SJCRH30 (cell line): ENCODE results near the gene OR10C1. TPM values are rescaled to one million over a fixed set of nuclear protein-coding genes. Genes with fewer than 3 reads are reported as not detected.

ENCODE experiments used
- DNase-seq, 2 experiments: peaks; one replicate each; pipeline ENCODE4 v3.0.0-alpha.2; 2015 to 2020
- H3K27ac ChIP-seq: fragments of 250-450 bp; sonication (Bioruptor Pico); 2 replicates; pipeline ENCODE4 v1.5.1; 2020; ENCODE audit warnings: mild to moderate bottlenecking, moderate library complexity
- H3K27me3 ChIP-seq: fragments of 250-450 bp; sonication (Bioruptor Pico); 2 replicates; pipeline ENCODE4 v1.5.1; 2020; ENCODE audit warnings: mild to moderate bottlenecking, moderate library complexity
- H3K36me3 ChIP-seq: fragments of 250-450 bp; sonication (Bioruptor Pico); 2 replicates; pipeline ENCODE4 v1.5.1; 2020; ENCODE audit warnings: mild to moderate bottlenecking, moderate library complexity
- H3K4me1 ChIP-seq: fragments of 250-450 bp; sonication (Bioruptor Pico); 2 replicates; pipeline ENCODE4 v1.5.1; 2020; ENCODE audit warnings: mild to moderate bottlenecking, moderate library complexity
- H3K4me3 ChIP-seq: fragments of 250-450 bp; sonication (Bioruptor Pico); 2 replicates; pipeline ENCODE4 v1.5.1; 2020; ENCODE audit warnings: mild to moderate bottlenecking, moderate library complexity
- H3K9me3 ChIP-seq: fragments of 250-450 bp; sonication (Bioruptor Pico); replicated peaks from 2 replicates; pipeline ENCODE4 v1.5.1; 2020; ENCODE audit warnings: mild to moderate bottlenecking, moderate library complexity
- total RNA-seq: library from RNA; depleted of rRNA; stranded (reverse); fragments of >200 nt; shearing (Covaris generic); gene quantifications from 2 replicates; pipeline ENCODE4 v1.2.3, GENCODE V29; 2014; rRNA removed

The OR10C1 gene
- total RNA-seq, 1 experiment from 2014 or later: not detected

- no peaks in the 10 kb centered on the region for H3K36me3 ChIP-seq
- no peak for DNase-seq
- no peak overlapping the region for H3K27ac ChIP-seq
- H3K4me1 ChIP-seq: no peaks in the 10 kb centered on the region
- H3K4me3 ChIP-seq: no peak overlapping the region
- H3K9me3 ChIP-seq: no peaks in the 10 kb centered on the region; the same call in 1 of the 2 replicates
- no peaks in the 10 kb centered on the region for H3K27me3 ChIP-seq
Observed at GRCh38 chr6:29489286-29489685, 50.2 kb downstream of the OR10C1 start.

GRCh38 chr6:29490055-29490454 lies 50.9 kb downstream of the OR10C1 start:
- DNase-seq: no peak

GRCh38 chr6:29490552-29490951 lies 51.4 kb downstream of the OR10C1 start:
- Histone ChIP-seq H3K27me3 (no peaks in the 10 kb centered on the region), H3K9me3 (no peaks in the 10 kb centered on the region), H3K36me3 (no peaks in the 10 kb centered on the region), H3K27ac (no peak overlapping the region), H3K4me1 (no peaks in the 10 kb centered on the region), H3K4me3 (no peak overlapping the region)
- DNase-seq: no peak

More at GRCh38 chr6:29490055-29490454, 50.9 kb downstream of the OR10C1 start:
- Histone ChIP-seq H3K27me3 (no peaks in the 10 kb centered on the region), H3K4me1 (no peaks in the 10 kb centered on the region), H3K27ac (no peak overlapping the region), H3K4me3 (no peak overlapping the region), H3K9me3 (no peaks in the 10 kb centered on the region), H3K36me3 (no peaks in the 10 kb centered on the region)

Other genes starting within 250 kb of the OR10C1 start
- not detected in 2 replicates for gene OR14J1, start 137.6 kb upstream of the OR10C1 start, total RNA-seq
- not detected in 2 replicates for gene OR5V1, start 70.4 kb upstream of the OR10C1 start, total RNA-seq
- gene OR12D3, start 64.0 kb upstream of the OR10C1 start, total RNA-seq: not detected in 2 replicates
- gene OR12D2, start 43.7 kb upstream of the OR10C1 start, total RNA-seq: not detected in 2 replicates
- not detected in 2 replicates for gene OR12D1, start 24.4 kb upstream of the OR10C1 start, total RNA-seq
- not detected in 2 replicates for gene OR11A1, start 17.8 kb downstream of the OR10C1 start, total RNA-seq
- not detected in 2 replicates for gene OR2H1, start 17.8 kb downstream of the OR10C1 start, total RNA-seq
- gene MAS1L, start 48.6 kb downstream of the OR10C1 start, total RNA-seq: not detected in 2 replicates
- not detected in 2 replicates for gene UBD, start 120.4 kb downstream of the OR10C1 start, total RNA-seq
- gene OR2H2, start 145.8 kb downstream of the OR10C1 start, total RNA-seq: not detected in 2 replicates
- 5.5 and 12.1 TPM in 2 replicates for gene GABBR1, start 193.9 kb downstream of the OR10C1 start, total RNA-seq
- gene MOG, start 217.8 kb downstream of the OR10C1 start, total RNA-seq: not detected in 2 replicates
- 0.08 TPM in 1 of 2 replicates, not detected in the other for gene ZFP57, start 241.8 kb downstream of the OR10C1 start, total RNA-seq